K562 (cell line): ENCODE measurements around the gene NEK5.

ENCODE experiments used
- ATF6 ChIP-seq: sonication (generic); formaldehyde crosslinking; IDR thresholded peaks from 2 replicates; pipeline ENCODE4 v1.4.0; 2020; ENCODE audit warnings: mild to moderate bottlenecking, missing genetic modification reagents
- BHLHE40 ChIP-seq: IDR thresholded peaks from 2 replicates; pipeline ENCODE4 v1.6.1; 2011; ENCODE audit warnings: low read length, improper control_type of control experiment
- ZNF239 ChIP-seq: fragments of 250-450 bp; sonication (Bioruptor Pico); IDR thresholded peaks from 2 replicates; pipeline ENCODE4 v1.4.0; 2020; ENCODE audit warnings: mild to moderate bottlenecking

GRCh38 chr13:52165411-52165810, 36.5 kb upstream of the NEK5 start:
- no peak for TF ChIP-seq BHLHE40
- no peak for TF ChIP-seq ATF6
- TF ChIP-seq ZNF239 (CRISPR knock-in tag) = no peak
